Posterior cingulate gyrus (tissue), 11 donors: ENCODE data around the gene GMCL1.
"Not testable (repeated sequence)": the region's sequence is repeated elsewhere in the genome, so short reads cannot be mapped to it uniquely, and the experiment has no call there.

Experiments
- DNase-seq, 10 donors: peaks; one replicate each; pipeline versions ENCODE4 v3.0.0 to v3.0.0-alpha.2; 2020 to 2021; ENCODE audit warnings: mixed read lengths in 3 of 10
- intact Hi-C: fragments of 100-400 bp; cut with DNase I; formaldehyde crosslinking; loops from one replicate; pipeline ENCODE4 v1.15.1; 2023

Gene GMCL1

DNA sequence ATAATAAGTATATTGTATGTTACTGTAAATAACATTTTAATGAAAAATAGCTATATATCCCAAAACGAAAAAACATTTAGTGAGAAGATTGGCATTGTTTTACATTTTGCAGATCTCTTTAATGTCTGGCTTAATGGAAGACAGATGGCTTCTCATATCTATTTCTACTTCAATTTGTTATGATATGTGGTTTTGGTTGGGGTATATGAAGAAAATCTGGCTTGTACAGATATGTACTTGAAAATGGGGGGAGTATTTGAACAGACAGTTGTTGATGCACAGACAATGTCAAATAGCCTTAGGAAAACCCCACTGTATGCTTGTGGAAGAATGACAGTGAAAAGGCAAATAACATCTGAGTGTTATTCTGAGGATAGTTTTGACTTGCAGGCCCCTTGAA, 23.6 kb upstream of the GMCL1 start:
- intact Hi-C loops, result no loop called here
- DNase-seq, result no peak

GRCh38 chr2:69807821-69808540, 21.5 kb upstream of the GMCL1 start:
- intact Hi-C loops, result no loop called here
- DNase-seq, result peak in 1 of 10 donors; percentile 55

DNA sequence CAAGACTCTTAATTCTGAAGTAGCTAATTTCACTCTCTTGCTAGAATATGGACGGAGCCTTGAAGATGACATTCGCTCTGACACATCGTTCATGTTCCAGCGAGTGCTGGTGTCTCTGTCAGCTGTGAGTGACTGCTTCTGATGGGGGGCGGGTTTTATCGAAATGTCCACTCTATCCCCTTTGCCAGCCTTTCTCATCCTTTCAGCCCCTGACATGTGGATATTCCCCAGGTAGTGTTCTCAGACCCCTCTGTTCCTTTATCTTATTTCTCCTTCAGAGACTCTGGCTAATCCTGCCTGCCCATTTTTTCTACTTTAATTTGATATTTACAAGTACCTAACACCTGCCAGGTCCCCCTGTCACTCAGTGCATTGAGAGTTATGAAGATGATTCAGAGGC, 18.9 kb upstream of the GMCL1 start:
- intact Hi-C loops, result loop anchor here (2.0 to 5.0 kb wide), 2 partner anchors 24 to 38 kb away; no protein-coding TSS in a partner anchor
- DNase-seq, result no peak

- intact Hi-C loops, result loop anchor here (2.0 to 5.0 kb wide), 2 partner anchors 24 to 39 kb away; no protein-coding TSS in a partner anchor
- peak in 3 of 10 donors; percentile 21 to 69 (median 41) for DNase-seq
Measured at GRCh38 chr2:69811018-69811417, 18.4 kb upstream of the GMCL1 start.

GRCh38 chr2:69811591-69811990, 17.9 kb upstream of the GMCL1 start:
- no peak for DNase-seq
- intact Hi-C loops, result loop anchor here (2.0 to 5.0 kb wide), 2 partner anchors 25 to 39 kb away; no protein-coding TSS in a partner anchor

- intact Hi-C loops, result no loop called here
Measured at GRCh38 chr2:69815717-69816116, 13.7 kb upstream of the GMCL1 start.

GRCh38 chr2:69816923-69817542, 12.4 kb upstream of the GMCL1 start:
- peak in 7 of 10 donors; percentile 56 to 90 (median 76) for DNase-seq
- intact Hi-C loops, result loop anchor here (1.0 kb wide), 1 partner anchor 93 kb away; no protein-coding TSS in a partner anchor

More at GRCh38 chr2:69815717-69816116, 13.7 kb upstream of the GMCL1 start:
- DNase-seq, result peak in 1 of 10 donors; percentile 5

GRCh38 chr2:69817729-69818501, 11.5 kb upstream of the GMCL1 start:
- DNase-seq, result no peak
- intact Hi-C loops, result loop anchor here (1.0 kb wide), 1 partner anchor 94 kb away; no protein-coding TSS in a partner anchor

DNA sequence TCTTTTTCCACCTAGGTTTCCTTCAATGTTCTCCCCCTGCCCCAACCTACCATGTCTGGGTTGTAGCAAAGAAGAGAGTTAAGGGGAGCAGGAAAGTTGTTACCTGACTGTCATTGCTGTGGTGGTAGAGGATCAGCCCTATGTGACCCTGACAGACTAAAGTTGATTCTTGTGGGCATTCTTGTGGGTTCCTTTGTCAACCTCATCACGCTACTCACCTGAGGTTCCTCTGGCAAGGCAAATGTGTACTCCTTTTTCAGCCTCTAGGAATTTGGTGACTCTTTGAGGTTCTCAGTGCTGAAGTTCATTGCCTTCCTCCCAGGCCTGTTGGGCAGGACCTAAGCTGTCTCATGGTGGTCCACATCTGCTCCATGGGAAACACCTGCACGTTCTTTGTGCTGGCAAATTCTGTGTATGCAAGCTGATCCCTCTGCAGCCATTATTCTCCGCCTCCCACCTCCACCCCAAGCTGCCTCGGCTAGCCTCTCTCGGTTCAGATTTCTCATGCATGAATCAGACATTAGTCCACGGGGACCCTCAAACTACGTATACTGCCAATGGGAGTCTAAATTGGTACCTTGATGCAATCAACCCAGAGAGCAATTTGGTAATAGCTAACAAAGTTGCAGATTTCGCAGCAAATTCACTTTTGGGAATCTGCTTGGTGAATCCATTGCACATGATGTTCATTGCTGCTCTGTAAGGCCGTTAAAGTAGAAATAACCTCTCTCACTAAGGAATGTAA, 1.5 kb upstream of the GMCL1 start:
- peak in 1 of 10 donors; percentile 43 for DNase-seq

DNA sequence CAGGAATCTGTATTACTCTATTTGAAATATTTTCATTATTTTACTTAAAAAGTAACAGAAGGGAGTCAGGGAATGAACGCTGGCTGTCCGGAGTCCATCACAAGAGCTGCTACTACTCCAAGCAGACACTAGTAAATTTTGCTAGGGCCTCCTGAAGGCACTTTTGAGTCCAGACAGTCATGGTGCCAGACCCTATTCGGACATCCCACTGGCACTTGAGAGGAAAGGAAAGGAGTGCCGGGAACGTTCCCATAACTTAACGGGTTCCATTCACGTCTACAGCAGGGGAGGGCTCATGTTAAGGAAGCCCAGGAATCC, 563 bp upstream of the GMCL1 start:
- DNase-seq, result no peak
- intact Hi-C loops, result loop anchor here (5.0 to 10.0 kb wide), 2 partner anchors 184 to 258 kb away; partner anchors contain the start of genes AAK1 and PCBP1

More for the DNA sequence above, 1.5 kb upstream of the GMCL1 start:
- intact Hi-C loops, result loop anchor here (5.0 to 10.0 kb wide), 2 partner anchors 183 to 259 kb away; partner anchors contain the start of genes AAK1 and PCBP1

DNA sequence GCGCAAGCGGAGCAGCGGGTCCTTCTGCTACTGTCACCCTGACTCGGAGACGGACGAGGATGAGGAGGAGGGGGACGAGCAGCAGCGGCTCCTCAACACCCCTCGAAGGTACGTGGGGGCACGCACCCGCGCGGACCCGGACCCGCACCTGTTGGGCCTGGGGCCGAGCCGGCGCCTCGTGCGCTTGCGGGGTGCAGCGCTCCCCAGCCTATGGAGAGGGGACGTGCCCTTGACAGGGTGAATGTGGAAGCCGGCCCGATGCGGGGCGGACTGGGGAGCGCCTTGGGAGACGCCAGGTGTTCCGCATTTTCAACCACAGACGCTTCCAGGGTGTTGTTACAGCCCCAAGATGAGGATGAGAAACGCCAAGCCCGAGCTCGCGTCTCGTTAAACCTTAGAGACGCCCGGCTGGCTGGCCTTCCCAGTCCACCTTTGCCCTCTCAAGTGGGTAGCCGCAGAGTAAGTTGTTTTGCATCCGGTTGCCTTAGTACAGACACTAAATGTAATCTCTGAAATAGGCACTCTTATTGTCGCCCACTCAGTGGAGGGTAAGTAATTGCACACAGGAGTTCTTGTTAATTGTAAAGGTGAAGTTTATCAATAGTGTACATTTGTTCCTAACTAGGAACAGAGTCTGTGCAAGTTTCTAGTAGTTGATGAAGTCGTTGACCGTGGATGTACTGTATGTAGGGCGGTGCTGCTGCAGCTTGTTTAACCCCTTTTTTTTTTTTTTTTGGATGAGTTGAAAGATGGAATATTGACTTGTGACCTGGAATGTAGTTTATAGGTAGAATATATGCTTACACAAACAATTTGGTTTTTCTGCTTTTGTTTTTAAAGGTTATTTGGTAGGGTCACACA, 815 bp downstream of the GMCL1 start:
- DNase-seq, result peak in 6 of 10 donors; percentile 17 to 90 (median 53)
- intact Hi-C loops, result no loop called here

DNA sequence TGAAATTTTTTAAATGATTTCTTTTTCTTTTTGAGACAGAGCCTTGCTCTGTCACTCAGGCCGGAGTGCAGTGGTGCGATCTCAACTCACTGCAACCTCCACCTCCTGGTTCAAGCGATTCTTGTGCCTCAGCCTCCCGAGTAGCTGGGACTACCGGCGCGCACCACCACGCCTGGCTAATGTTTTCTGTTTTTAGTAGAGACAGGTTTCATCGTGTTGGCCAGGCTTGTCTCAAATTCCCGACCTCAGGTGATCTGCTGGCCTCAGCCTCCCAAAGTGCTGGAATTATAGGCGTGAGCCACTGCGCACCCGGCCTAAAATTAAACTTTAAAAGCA, 1.4 kb downstream of the GMCL1 start:
- peak in 1 of 10 donors; percentile 73 for DNase-seq
- intact Hi-C loops, result not testable (repeated sequence)

- DNase-seq, result peak in 1 of 10 donors; percentile 3
- intact Hi-C loops, result no loop called here
Measured at GRCh38 chr2:69831354-69831905, 2.0 kb downstream of the GMCL1 start.

DNA sequence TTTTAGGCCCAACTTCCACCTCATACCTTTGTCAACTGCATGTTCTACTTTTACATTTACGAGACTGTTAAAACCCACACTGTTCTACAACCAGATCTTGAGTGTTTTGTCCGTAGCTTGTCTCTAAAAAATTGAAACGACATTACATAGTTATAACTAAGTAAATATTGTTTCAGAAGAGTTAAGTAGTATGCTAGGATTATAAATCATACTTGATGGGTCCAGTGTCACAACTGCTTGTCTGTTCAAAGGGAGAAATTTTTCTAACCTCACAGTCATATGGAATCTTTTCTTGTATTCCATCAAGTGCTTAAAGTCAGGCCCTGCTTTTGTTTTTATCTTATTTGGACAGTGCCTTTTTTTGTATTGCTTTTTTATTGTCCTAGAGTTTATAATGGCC, 4.3 kb downstream of the GMCL1 start:
- no peak for DNase-seq
- intact Hi-C loops, result no loop called here

DNA sequence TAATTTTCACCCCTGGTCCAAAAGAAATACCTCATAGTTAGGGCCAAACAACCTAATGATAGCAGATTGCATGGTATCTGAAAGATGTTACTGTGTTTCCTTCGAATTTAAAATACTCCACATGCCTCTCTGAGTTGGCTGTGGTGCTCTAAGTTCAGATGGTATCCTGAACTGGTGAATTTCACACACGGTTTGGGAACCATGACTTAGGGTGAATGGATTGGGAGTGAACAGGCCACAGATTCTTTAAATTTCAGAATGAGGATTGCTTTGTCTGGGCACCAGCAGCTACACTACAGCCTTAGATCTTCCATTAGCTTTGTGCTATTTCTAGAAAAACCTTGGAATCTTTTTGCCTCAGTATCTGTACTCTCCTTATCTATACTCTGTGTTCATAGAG, 6.2 kb downstream of the GMCL1 start:
- DNase-seq, result no peak
- intact Hi-C loops, result no loop called here

GRCh38 chr2:69836316-69836715, 6.9 kb downstream of the GMCL1 start:
- intact Hi-C loops, result no loop called here

GRCh38 chr2:69837533-69837932, 8.1 kb downstream of the GMCL1 start:
- intact Hi-C loops, result no loop called here

More at GRCh38 chr2:69836316-69836715, 6.9 kb downstream of the GMCL1 start:
- DNase-seq, result no peak

DNA sequence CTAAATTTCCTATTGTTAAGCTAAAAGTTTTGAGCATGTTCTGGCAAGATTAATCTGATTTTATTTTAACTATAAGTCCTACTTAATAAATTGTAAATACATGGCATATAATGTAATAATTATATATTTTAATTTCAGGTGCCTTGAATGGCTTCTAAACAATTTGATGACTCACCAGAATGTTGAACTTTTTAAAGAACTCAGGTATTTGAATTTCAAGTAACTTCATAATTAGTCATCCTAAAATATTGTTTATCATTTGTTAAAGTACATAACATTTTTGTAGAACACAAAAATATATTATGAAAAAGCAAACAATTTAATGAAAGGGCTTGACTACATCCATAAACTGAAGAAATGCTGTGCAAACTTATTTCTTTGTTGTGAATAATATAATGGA, 14.5 kb downstream of the GMCL1 start:
- intact Hi-C loops, result no loop called here
- DNase-seq, result no peak

More at GRCh38 chr2:69837533-69837932, 8.1 kb downstream of the GMCL1 start:
- no peak for DNase-seq

DNA sequence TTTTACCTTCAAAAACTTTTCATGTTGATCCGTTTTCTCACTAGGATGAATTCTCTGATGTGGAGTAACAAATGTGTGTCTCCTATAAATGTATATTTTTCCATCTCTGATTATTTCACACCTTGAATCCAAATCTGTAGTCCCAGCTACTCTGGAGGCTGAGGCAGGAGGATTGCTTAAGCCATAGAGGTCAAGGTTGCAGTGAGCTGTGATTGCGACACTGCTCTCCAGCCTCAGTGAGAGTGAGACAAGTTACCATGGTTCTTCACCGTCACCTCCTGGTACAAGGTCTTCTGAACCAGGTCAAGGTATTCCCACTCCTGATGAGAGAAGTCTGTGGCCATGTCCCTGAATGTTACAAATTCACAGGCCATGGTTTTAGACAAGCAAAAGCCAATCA, 15.1 kb downstream of the GMCL1 start:
- DNase-seq, result no peak
- intact Hi-C loops, result no loop called here
